DMS153 (cell line): Measurements from ENCODE around the gene GGT1.
A peak's percentile ranks its signal among the peaks of the same experiment; 100 is the strongest.
"Not testable (repeated sequence)": the region's sequence is repeated elsewhere in the genome, so short reads cannot be mapped to it uniquely, and the experiment has no call there.

Source experiments
- DNase-seq: peaks from one replicate; lab custom pipeline; 2025; lab: John Stamatoyannopoulos, UW

Gene GGT1

DNA sequence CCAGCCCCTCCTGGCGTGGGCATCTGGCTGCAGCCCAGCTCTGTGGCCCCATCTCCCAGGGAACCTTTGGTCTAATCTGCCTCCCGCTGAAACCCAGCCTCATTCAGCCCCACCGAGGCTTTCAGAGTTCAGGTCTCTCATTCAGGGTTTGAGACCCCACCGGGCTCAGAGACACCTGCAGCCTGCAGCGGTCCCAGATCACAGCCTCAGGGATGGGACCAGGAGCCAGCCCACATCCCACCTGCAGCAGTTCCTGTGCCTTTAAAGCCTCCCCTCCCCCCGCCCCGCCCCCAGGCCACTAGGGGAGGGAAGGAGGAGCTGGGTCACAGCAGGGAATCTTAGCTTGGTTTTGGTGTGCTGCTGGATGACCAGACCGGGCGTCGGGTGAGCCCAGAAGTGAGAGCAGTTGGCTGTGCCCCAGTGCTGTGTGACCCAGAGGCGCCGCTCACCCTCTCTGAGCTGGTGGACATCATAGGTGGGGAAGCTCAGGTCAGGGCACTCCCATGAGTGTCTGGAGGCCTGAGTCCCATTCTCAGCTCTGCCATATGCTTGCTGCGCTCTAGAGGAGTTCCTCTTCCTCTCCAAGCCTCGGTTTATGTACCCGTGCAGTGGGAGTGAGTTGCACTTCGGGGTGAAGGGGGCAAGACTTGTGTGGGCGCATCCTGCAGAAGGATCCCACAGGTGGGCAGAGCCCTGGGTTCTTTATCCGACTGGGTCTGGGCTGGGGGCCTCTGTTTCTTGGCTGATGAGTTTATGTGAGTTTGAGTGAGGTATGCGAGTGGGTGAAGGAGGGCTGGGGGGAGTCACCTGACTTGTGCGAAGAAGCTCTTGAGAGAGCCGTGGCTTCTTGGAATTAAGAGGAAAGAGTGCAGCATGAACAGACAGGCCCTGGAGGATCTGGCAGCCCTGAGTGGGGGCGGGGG lies at the start of gene GGT1:
TSS of gene GGT1 (plus strand) at position 347 of the 923 bp plus-strand sequence. CDS start 7,889 bp downstream, outside the sequence.
- not testable (repeated sequence) for DNase-seq

DNA sequence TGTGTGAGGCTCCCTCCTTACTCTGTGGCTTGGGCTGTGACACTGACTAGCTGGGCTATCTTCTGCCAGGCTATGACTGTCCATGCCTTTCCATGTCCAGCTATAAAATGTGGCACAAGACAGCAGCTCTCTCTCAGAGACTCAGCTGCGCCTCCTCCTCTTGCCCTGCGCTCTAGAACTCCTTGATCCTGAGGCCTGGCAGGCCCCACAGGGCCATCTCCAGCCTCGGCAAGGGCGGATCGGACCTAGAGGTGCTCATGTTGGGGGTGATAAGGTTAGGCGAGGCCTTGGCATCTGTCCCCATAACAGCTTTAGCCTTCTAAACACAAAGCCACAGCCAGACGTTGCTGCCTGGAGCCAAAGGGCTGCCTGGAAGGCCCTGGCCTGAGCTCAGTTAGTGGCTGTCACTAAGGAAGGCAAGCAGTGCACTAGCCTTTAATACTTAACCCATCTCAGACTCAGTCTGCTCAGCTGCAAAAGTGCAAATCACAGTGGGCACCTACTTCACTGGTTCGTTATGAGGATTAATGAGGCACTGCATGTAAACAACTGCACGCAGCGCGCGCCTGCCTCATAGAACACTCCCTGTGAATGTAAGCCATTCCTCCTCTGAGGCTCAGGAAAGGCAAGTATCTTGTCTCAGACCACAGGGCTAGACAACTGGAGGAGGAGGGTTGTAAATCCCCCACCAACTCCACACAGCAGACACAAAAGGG lies 49.2 kb upstream of the GGT1 start:
- DNase-seq: peak; percentile 11

DNA sequence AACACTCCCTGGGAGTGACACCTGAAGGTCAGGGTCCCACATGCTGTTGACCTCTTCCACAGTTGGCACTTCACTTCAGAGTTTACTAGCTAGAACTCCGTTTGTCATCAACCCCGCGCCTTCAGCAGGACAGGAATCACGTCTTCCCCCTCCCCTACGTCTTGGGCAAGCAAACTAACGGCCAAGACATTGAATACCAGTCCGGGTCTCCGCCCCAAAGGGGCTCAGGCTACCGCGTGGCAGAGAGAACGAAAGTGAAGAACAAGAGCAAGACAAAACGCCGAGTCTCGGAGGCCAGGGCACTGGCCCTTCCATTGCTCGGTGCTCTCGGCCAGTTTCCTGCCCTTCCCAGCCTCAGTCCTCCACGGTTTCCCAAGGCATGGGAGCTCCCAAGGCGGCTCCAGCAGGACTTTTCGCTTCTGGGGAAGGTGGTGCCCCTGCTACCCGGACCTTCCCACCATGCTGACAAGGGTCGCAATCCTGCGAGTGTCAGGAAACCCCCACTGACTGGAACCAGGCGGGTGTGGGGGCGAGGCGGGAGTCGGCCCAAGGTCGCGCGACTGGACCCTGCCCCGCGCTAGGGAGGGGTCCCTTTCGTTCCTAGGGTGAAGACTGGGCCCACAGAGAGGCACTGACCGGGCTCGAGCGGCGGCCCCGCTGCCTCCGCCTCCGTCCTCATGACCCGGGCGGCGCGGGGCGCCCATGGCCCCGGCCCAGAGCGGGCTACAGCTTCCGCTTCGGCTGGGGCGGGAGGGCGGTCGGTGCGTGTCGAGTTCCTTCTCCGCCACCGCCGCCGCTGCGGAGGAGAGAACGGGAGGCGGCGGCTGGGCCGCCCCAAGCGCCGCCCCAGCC lies 48.5 kb upstream of the GGT1 start, which contains the start of gene GUCD1:
TSS of gene GUCD1 (minus strand) at position 826 of the 852 bp plus-strand sequence. CDS start at position 679, 147 bp downstream.
- no peak for DNase-seq

DNA sequence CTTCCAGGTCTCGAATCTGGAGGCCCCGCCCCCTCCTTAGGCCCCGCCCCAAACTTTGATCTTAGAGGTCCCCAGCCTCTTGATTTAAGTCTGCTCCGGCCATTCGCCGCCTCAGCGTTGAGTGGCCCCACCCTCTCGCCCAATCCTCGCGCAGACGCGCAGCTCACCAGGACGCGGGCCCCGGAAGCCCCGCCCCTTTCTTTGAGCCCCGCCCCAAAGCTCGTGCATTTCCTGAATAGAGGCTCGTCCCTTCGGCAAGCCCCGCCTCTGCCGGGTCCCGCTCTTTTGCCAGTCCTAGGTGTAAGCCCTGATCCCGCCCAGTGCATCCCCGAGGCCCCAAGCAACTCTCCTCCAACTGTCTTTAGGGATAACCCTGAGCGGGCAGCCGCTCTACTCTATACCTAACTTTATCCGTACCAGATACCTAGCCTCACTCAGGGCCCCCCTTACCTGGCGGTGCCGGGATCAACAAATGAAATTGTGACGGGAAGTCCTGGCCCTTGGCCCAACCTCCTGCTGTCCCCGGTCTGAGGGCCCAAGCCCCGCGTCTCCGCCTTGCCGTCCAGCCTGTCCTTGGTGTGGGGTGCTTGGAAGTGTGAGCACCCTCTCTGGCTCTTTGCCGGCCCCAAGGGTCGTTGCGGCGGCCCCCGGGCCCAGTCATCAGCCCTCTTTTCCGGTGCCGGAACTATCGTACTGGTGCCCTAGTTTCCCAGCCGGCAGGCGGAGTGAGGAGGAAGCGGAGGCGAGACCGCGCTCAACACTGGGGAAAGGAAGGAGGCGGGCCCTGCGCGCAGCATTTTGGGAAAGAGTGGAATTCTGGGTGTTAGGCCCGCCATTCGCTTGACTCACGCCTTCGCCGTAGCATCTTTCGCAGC lies 47.6 kb upstream of the GGT1 start, which contains the start of gene SNRPD3:
TSS of gene SNRPD3 (plus strand) at position 835 of the 875 bp plus-strand sequence. CDS start 1,676 bp downstream, outside the sequence.
- peak; percentile 98 for DNase-seq

DNA sequence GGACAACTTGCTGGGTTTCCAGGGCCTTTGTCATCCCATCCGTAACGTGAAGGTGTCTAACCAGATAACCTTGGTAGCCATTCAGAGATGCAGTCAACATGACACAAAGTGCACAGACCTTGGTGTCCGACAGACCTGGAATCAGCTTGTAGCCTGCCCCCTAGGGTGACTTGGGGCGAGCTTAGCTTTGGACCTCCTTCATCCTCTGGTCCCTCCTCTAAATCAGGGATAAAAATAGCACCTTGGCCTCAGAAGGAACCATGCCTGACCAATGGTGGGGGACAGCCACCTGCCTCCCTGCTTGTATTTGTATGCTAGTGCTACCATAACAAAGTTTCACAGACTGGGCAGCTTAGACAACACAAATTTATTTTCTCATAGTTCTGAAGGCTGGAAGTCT lies 43.5 kb upstream of the GGT1 start:
- DNase-seq: no peak

DNA sequence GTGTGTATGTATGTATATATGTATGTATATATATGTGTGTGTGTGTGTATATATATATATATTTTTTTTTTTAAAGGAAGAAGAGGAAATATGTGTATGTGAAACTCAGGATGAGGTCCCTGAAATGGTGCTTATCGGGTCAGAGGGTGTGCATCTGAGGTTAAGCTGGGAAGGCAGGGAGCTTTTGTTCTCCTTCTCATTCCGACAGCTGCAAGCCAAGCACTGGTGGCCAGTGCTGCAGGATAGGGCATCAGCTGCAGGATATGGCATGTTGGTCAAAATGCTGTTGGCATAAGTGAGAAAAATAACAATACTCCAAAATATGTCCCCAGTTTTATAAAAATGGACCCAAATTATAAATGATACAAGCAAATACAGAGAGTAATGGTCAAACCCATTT lies 39.7 kb upstream of the GGT1 start:
- no peak for DNase-seq

DNA sequence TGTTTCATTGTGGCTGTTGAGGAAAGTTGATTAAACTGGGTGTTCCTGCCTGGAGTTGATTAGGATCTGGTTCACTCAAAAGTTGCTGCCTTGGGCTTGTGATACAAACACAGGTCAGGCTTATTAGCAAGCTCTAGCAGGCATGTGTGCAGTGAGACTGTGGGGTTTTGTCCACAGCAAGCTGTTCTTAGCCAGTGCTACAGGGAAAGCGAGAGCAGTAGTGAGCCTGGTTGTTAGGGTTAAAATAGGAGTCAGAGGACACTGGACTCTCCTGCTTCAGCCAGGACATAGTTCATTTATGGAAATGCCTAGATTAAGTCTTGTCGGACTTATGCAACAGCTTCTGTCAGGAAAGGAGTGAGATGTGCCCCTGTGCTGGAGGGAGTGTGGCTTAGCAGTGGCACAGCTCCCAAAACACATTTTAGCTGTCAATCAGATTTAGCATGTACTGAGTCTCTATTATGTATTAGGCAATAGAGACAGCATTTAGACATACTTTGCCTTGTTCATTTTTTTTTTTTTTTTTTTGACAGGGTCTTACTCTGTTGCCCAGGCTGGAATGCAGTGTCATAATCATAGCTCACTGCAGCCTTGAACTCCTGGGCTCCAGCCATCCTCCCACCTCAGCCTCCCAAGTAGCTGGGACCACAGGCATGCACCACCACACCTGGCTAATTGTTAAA lies 38.5 kb upstream of the GGT1 start:
- no peak for DNase-seq

DNA sequence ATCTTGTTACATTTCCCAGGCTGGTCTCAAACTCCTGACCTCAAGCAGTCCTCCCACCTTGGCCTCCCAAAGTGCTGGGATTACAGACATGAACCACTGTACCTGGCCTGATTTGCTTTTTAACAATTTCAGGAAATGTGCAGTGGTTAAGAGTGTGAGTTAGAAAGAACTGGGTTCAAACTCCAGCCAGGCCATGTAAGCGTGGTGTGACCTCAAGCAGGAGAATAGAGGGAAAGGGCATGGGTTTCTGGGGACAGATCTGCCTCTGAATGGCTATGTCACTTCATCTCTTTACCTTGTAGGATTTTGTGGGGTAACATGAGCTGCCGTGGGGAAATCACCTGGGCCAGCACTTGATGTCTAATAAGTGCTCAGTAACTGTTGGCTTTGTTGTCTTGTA lies 37.9 kb upstream of the GGT1 start:
- no peak for DNase-seq

DNA sequence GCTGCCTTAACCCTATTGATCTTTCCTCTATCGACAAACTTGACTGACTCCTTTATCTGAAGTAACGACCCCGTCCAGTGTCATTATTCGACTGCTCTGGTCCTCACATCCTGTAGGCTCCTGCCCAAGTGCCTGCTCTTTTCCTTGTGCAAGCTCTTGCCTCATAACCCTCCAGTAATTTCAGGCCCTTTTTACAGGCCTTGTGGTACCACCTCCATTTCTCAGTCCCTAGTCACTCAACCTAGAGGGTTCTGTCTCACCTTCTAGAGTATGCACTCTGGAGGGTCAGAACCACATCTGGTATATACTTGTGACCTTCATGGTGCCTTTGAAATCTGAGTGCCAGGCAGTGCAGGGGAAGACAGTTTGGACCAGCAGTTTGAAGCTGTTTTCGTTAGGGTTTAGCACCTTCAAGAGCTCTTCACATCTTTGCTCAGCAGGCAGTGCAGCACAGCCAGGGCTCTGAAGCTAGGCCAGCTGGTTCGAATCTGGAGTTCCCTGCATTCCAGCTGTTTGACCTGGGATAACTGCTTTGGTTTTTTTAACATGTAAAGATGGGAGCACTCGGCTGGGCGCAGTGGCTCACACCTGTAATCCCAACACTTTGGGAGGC lies 36.0 kb upstream of the GGT1 start:
- no peak for DNase-seq

DNA sequence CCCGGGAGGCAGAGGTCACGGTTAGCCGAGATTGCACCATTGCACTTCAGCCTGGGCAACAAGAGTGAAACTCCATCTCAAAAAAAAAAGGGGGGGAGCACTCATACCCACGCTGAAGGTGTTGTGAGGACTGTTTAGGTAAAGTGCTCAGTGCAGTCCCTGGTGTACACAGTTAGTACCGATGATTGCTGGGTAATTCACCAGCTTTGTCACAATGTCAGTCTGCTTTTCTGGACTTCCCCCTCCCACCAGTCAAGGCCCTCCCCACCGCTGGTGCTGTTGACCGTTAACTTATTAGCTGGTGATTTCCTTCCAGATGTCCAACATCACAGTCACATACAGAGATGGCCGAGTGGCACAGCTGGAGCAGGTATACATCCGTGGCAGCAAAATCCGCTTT lies 35.3 kb upstream of the GGT1 start:
- DNase-seq: no peak

DNA sequence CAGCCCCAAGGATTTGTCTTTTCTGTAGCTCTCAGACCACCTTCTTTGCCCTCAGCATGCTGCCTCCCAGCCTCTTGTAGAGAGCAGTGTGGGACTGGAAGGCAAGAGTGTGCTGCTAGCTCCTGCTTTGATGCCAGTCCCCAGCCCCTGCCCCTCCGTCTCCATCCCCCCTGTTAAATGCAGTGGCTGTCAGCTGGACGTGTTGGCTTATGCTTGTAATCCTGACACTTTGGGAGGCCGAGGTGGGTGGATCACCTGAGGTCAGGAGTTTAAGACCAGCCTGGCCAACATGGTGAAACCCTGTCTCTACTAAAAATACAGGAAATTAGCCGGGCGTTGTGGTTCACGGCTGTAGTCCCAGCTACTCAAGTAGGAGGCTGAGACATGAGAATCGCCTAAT lies 31.7 kb upstream of the GGT1 start:
- no peak for DNase-seq

DNA sequence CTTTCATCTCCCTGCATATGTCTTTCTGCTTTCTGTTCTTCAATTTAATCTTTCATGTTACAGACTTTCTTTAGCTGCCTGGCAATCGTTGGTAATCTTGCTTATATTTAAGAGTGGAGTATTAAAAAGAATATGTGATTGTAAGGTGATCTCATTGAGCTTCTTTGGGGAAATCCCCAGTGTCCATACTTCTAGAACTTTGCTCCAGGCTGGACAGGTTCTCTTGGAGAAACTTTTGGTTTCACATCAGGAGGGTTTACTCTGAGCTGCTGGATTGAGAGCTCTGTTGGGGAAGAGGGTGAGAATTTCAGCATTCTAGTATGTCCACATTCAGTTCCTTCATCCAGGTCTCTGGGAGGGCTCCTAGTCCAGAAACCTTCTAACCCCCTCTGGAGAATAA lies 26.2 kb upstream of the GGT1 start:
- DNase-seq: no peak

DNA sequence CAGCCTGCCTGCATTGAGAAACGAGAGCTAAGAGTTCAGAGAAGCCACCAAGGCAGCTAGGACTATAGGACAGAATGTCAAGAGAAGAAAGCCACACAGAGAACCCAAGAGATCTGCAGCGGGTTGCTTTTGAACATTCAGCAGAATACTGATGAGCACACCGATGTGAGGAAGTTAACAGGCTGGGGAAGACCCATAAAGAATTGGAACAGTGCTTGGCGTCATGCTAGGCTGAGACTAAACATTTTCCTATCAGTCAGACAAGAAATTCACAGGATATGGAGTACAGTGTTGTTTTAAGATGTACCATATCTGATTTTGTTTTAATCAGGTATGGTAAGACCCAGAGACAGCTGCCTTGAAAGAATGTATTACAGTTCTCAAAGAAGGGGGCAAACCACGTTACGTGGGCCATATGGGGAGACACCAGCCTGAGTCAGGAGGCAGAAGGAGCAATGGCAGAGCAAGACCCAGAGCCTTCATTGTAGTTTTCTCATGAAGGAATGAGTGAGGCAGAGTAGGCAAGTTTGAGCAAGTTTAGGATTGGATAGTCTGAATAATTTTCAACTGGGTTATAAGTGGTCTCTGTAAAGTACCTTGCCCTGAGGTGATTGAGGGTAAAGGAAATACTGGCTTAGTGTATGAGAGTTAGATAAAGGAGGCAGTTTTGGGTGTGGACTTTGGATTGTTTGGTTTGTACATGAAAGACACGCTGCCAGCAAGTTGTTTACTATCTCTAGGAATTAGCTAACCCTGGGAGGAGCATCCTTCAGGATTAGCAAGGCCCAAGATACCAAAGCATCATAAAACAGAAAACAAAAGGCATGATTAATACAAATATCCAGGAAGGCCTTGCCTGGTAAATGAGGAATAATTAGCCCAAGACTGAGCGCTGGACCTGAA lies 24.4 kb upstream of the GGT1 start:
- DNase-seq: peak; percentile 34

DNA sequence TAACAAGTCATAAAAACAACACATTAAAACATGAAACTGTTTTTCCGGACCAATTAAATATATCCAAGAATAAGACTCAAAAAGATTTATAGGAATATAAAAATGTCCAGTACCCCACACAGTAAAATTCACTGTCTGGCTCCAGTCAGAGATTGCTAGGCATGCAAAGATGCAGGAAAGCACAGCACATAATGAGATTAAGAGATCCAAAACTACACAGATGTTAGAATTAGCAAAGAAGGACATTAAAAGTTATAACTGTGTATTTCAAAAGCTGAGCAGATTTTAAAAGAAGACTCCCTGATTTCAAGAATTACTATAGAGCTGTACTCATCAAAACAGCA lies 23.8 kb upstream of the GGT1 start:
- DNase-seq: no peak

DNA sequence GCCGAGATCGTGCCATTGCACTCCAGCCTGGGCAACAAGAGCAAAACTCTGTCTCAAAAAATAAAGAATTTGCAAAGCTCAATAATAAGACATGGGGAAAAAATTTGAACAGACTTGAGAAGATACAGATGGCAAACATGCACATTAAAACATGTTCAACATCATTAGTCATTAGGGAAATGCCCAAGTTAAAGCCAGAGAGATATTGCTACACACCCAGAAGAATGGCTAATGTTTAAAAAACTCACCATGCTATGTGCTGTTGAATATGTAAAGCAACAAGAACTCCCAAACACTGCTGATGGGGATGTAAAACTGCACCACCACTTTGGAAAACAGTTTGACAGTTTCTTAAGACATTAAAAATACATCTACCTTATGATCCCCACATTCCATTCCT lies 22.7 kb upstream of the GGT1 start:
- no peak for DNase-seq

DNA sequence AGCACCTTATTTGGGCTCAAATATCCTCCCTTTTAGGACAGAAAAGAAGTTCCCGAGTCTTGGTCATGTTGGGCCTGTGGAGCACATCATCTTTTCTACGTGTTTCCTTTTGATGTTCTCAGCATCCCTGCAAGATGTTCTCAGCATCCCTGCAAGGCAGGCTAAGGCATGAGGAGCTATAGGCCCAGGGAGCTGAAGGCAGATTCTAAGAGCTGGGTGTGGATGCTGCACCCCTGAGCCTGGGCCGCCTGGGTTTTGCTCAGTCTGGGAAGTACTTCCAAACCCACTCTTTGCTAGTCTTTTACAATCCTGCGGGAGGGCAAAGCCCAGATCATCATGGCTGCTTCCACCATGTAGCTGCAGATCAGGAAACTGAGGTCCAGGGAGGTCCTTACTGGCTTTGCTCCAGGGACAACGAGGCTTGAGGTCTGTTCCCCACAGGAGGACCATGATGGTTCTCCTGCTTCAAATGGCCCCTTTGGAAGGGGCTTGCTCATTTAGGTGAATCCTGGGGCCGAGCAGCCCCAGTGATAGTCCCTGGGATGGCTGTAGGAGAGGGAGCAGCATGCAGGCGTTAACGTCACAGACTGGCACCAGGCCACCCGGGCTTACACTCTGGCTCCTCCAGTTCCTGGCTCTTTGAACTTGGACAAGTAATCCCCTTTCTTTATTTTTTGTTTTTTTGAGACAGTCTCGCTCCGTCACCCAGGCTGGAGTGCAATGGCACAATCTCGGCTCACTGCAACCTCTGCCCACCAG lies 20.8 kb upstream of the GGT1 start:
- DNase-seq: no peak

DNA sequence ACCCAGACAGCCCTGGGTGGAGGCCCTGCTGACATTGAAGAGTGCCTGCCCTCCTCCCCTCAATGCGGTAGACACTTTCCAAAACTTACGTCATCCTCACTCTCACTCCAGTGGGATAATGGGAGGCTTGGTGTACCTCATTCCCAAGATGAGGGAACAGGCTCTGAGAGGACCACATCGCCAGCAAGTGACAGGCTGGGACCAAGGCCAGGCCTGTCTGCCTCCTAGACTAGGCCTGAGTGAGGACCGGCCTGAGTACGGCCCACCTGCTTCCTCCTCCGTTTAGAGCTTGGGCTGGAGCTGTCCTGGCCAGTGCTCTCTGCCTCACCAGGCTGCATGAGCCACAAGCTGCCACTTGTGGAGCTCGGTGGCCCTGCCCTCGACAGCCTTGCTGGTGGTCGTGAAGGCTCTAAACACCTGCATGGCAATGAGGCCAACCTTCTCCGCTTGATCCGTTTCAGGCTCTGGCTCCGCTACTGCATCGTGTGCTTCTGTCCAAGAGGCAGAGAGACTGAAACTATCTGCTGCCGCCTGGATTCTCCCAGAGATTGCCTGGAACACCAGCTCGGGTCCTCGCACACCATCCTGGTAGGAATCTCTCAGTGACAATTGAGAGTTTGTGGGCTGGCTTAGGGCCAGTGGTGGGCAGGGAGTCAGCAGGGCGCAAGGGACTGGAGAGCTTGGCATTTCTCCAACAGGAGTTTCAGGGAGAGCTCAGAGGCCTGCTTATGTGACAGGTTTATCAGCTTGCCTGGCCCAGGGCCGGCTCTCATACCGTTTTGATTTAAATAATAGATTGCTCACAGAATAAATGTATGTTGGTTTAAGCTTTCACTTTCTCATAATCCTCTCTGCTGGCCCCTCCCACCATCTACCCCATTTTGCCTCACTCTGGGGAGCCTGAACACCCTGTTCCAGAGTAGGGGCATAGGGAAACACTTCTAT lies 19.5 kb upstream of the GGT1 start:
- peak; percentile 69 for DNase-seq
